ENCODE data around the gene HOXC13. TPM values are rescaled to one million over a fixed set of nuclear protein-coding genes. Genes with fewer than 3 reads are reported as not detected.

The HOXC13 gene
- total and polyA plus RNA-seq, 9 of the 15 experiments (the other 6 are each of a cell fraction or from before 2014, with no cell fraction given), result 0.03 to 0.29 (median 0.17) TPM; not detected in 2

DNA sequence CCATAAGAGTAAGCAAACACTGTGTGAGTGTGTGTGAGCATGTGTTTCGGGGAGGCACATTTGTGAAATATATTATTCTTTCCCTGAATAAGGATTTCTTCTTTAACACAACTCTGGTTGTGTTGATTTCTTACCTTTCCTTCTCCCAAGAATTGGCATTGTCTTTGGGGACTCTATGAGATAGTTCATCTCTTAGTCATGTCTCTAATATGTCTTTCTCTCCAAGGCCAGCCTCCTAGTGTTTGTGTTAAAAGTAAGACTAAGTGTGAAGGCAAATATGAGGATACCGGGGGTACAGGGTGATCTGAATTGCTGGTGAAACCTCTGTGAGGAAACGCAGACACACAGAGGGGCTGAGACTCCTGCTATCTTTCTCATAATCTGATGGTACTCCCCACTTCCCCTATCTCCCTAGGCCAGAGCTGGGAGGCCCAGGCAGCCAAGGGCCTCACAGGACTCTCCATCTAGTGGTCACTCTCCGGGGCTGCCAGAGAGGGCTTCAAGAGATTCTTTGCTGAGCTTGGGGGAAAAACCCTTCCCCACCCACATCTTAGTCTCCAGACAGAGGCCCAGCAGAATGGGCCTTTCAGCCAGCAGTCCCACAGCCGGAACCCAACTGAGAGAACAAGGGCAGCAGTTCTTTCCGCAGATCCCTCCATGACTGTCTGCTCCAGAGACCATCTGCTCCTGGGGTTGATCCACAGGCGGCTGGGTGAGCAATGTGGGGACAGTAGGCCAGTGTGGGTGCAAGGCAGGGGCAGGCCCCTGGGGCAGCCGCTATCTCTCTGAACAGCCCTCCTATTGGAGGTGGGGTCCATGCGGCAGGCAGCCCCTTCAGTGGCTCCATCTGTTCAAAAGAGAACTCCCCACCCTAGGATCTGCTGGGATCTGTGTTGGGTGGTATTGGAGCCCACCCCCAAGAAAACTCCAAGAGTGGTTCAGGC is 10.3 kb downstream of the HOXC13 start (continued):
- TF ChIP-seq COPS2 (conservative IDR thresholded peaks at IDR 0.05), result no peak
- TF ChIP-seq, protein P1, sequence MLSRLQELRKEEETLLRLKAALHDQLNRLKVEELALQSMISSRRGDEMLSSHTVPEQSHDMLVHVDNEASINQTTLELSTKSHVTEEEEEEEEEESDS (CRISPR knock-in tag; IDR thresholded peaks at IDR 0.05), result no peak
- no peak for TF ChIP-seq GABPA (tag; conservative IDR thresholded peaks at IDR 0.05; ENCODE audit: low read depth)
- TF ChIP-seq, protein P2, sequence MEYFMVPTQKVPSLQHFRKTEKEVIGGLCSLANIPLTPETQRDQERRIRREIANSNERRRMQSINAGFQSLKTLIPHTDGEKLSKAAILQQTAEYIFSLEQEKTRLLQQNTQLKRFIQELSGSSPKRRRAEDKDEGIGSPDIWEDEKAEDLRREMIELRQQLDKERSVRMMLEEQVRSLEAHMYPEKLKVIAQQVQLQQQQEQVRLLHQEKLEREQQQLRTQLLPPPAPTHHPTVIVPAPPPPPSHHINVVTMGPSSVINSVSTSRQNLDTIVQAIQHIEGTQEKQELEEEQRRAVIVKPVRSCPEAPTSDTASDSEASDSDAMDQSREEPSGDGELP (CRISPR knock-in tag; IDR thresholded peaks at IDR 0.05; ENCODE audit: borderline replicate concordance), result no peak
- no peak for TF ChIP-seq MYC (IDR thresholded peaks at IDR 0.05; ENCODE audit: low read depth, low read length)
- peak; percentile 37; the same call in 1 of the 2 replicates for TF ChIP-seq MYC (CRISPR knock-in tag; IDR thresholded peaks at IDR 0.05; ENCODE audit: borderline replicate concordance, low read depth)
- no peak for TF ChIP-seq TBL1XR1 (IDR thresholded peaks at IDR 0.05; ENCODE audit: low read length in 2 of 2)
- TF ChIP-seq, protein P3, sequence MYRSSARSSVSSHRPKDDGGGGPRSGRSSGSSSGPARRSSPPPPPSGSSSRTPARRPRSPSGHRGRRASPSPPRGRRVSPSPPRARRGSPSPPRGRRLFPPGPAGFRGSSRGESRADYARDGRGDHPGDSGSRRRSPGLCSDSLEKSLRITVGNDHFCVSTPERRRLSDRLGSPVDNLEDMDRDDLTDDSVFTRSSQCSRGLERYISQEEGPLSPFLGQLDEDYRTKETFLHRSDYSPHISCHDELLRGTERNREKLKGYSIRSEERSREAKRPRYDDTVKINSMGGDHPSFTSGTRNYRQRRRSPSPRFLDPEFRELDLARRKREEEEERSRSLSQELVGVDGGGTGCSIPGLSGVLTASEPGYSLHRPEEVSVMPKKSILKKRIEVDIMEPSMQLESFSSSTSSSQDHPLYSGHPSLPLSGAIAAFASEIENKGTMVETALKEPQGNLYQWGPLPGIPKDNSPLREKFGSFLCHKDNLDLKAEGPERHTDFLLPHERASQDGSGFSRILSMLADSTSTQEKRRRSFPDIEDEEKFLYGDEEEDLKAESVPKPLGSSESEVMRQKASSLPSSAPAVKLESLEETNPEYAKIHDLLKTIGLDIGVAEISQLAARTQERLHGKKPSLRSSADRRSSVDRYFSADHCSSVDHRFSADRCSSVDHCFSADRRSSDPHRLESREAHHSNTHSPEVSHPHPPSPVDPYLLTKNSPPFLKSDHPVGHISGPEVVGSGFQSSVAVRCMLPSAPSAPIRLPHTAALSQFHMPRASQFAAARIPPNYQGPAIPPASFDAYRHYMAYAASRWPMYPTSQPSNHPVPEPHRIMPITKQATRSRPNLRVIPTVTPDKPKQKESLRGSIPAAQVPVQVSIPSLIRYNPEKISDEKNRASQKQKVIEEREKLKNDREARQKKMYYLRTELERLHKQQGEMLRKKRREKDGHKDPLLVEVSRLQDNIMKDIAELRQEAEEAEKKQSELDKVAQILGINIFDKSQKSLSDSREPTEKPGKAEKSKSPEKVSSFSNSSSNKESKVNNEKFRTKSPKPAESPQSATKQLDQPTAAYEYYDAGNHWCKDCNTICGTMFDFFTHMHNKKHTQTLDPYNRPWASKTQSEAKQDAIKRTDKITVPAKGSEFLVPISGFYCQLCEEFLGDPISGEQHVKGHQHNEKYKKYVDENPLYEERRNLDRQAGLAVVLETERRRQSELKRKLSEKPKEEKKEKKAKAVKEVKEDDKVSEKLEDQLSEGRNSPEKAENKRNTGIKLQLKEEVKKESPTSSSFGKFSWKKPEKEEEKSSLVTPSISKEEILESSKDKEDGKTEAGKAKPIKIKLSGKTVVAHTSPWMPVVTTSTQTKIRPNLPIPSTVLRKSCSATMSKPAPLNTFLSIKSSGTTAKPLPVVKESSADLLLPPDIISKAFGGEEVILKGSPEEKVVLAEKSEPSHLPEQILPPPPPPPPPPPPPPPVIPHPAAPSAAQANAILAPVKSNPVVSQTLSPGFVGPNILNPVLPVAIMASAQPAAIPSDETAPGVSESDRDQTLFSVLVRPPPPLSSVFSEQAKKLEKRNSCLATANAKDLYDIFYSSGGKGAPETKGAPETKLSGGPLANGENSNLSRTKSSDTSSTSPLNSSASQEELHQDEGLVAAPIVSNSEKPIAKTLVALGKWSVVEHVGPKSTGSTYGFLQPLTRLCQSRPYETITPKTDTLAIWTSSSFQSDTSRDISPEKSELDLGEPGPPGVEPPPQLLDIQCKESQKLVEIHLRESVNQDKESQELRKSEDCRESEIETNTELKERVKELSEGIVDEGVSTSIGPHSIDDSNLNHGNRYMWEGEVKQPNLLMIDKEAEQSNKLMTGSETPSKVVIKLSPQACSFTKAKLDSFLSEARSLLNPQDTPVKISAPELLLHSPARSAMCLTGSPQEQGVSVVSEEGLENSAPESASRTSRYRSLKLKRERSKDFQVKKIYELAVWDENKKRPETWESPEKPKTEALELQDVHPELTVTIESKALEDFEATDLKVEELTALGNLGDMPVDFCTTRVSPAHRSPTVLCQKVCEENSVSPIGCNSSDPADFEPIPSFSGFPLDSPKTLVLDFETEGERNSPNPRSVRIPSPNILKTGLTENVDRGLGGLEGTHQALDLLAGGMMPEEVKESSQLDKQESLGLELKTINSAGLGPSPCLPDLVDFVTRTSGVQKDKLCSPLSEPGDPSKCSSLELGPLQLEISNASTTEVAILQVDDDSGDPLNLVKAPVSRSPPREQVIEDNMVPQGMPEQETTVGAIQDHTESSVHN (IDR thresholded peaks at IDR 0.05; ENCODE audit: borderline replicate concordance in 1 of 2, low read depth in 1 of 2), result no peak
- no peak for TF ChIP-seq POLR2G (IDR thresholded peaks at IDR 0.05; ENCODE audit: low read depth, low read length)
- TF ChIP-seq, protein P4, sequence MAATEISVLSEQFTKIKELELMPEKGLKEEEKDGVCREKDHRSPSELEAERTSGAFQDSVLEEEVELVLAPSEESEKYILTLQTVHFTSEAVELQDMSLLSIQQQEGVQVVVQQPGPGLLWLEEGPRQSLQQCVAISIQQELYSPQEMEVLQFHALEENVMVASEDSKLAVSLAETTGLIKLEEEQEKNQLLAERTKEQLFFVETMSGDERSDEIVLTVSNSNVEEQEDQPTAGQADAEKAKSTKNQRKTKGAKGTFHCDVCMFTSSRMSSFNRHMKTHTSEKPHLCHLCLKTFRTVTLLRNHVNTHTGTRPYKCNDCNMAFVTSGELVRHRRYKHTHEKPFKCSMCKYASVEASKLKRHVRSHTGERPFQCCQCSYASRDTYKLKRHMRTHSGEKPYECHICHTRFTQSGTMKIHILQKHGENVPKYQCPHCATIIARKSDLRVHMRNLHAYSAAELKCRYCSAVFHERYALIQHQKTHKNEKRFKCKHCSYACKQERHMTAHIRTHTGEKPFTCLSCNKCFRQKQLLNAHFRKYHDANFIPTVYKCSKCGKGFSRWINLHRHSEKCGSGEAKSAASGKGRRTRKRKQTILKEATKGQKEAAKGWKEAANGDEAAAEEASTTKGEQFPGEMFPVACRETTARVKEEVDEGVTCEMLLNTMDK (IDR thresholded peaks at IDR 0.05; ENCODE audit: borderline replicate concordance, insufficient read depth, low read depth, low read length, poor library complexity, severe bottlenecking), result no peak

Measured in K562 (cell line).